CD4-positive, alpha-beta T cell treated with Interleukin-1 beta for 1 hour (primary cell): ENCODE measurements around the gene PCBD2.

Experiments used
- DNase-seq, 2 donors: peaks; one replicate each; pipeline ENCODE4 v3.0.0-alpha.2; 2020 to 2022

PCBD2 gene

DNA sequence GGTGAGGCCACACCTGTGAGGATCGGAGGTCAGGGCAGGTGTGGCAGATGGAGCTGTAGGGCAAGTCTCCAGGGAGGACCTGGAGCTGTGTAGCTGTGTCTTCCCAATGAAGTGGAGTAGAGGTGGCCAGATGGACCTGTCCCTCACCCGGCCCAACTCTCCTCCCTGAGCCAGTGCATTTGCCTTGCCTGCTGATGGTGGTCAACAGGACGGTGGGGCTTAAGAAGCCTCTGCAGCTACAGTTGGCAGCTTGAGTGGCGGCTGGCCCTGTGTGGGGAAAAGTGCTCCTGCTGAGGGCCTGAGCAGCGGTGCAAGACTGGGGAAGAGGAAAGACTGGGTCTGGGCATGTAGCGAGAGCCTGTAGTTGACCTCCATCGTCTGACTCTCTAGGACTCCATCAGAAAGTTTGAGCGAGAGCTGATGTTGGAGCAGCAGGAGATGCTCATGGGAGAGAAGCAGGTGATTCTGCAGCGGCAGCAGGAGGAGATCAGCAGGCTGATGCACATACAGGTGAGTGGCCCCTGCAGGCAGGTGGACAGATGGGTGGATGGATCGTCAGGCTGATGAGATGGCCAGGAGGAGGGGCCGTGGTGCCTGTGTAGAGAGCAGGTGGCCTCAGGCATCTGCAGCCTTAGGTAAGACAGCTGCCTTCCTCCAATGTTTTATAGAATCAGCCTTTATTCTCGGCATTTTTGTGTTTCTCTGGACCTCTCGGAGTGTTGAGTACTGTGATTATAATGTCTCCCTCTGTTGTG, 104.2 kb downstream of the PCBD2 start:
- no peak for DNase-seq

GRCh38 chr5:135009736-135010501, 105.0 kb downstream of the PCBD2 start:
- DNase-seq: no peak

GRCh38 chr5:135010502-135011354, 105.8 kb downstream of the PCBD2 start:
- DNase-seq: no peak

DNA sequence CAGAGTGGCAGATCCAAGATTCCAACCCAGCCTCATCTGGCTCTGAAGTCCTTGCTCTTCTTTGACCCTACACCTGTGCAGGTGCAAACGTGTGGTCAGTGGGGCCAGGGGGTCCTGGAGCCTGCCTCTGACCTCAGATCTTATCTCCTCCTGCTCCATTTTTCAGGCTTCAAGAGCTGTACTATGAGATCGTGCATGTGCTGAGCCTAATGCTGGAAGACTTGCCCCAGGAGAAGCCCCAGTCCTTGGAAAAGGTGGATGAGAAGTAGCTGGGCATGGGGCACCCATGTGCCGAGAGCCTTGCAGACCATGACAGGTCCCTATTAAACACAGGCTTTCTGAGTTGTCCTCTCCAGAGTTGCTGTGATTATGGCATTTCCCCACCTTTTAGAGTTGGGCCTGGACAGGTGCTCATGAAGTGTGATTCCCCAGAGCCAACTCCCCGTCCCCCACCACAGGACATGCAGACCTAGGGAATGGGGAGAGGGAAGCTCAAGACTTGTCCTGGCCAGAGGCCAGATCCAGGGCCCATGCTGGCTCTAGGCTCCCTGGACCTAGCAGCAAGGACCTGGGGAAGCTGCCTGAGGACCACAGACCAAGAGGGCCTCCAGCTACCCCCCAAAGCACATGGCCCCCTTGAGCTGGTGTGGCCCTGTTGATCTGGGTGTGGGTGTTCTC, 106.6 kb downstream of the PCBD2 start:
- no peak for DNase-seq

DNA sequence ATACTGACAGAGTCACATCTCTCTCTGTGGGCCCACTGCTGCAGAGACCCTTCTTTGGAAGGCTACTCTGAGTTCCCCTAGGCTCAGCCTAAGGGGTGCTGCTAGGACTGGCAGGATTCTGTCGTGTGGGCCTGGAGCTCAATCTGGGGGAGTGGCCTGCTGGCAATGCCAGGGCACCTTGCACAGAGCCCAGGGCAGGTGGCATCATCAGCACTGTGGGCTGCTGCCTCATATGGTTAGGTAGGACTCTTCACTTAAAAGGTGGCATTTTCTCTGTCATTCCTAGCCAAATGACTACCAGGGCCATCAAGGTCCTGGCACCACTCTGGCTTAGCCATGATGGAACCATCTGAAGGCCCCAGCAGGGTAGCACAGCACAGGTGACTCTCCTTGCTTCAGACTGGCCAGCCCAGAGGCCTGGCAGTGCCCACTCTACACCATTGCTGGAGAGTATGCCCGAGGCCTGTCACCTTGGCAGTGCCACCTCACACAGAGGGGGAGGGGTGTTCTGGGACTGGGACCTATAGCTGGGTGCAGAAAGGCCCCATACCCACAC, 107.2 kb downstream of the PCBD2 start:
- DNase-seq: no peak
